ENCODE results near the gene MGAT4D.

GRCh38 chr4:140439644-140440142, 58.4 kb downstream of the MGAT4D start:
- TF ChIP-seq CTCF (IDR thresholded peaks at IDR 0.05) (no peak), ZFX (IDR thresholded peaks at IDR 0.05; ENCODE audit: borderline replicate concordance) (no peak)

Data from 22Rv1 (cell line).